ENCODE results near the gene MLXIP. TPM values are rescaled to one million over a fixed set of nuclear protein-coding genes. Genes with fewer than 3 reads are reported as not detected.
A peak's percentile ranks its signal among the peaks of the same experiment; 100 is the strongest.

MLXIP gene
- total and polyA plus RNA-seq, 9 of the 15 experiments (the other 6 are each of a cell fraction or from before 2014, with no cell fraction given): 2.2 to 66.3 (median 18.1) TPM

DNA sequence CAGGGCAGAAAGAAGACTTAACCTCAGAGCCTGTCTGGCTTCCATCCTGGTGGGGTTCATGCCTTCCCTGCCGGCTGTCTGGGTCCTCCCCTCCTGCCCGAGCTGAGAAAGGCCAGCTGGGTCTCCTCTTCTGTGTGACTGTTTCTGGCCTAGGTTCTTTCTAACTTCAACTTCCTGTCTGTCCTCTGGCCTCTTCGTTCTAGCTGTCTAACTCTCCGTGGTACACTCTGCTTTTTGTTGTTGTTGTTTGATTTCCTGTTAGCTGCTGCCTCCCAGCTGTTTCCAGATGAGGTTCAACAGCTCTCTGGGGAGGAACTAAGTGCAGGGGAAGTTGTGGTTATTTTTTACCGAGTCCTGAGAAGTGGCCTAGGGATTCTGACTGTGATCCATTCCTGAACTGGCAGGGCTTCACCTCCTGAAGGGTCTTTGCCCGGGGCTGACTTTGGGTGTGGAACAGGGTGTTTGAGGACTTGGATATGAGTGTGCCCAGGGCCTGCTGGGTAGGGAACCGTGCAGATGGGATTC is 3.2 kb downstream of the MLXIP start (continued):
- TF ChIP-seq, protein P1, sequence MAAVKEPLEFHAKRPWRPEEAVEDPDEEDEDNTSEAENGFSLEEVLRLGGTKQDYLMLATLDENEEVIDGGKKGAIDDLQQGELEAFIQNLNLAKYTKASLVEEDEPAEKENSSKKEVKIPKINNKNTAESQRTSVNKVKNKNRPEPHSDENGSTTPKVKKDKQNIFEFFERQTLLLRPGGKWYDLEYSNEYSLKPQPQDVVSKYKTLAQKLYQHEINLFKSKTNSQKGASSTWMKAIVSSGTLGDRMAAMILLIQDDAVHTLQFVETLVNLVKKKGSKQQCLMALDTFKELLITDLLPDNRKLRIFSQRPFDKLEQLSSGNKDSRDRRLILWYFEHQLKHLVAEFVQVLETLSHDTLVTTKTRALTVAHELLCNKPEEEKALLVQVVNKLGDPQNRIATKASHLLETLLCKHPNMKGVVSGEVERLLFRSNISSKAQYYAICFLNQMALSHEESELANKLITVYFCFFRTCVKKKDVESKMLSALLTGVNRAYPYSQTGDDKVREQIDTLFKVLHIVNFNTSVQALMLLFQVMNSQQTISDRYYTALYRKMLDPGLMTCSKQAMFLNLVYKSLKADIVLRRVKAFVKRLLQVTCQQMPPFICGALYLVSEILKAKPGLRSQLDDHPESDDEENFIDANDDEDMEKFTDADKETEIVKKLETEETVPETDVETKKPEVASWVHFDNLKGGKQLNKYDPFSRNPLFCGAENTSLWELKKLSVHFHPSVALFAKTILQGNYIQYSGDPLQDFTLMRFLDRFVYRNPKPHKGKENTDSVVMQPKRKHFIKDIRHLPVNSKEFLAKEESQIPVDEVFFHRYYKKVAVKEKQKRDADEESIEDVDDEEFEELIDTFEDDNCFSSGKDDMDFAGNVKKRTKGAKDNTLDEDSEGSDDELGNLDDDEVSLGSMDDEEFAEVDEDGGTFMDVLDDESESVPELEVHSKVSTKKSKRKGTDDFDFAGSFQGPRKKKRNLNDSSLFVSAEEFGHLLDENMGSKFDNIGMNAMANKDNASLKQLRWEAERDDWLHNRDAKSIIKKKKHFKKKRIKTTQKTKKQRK (IDR thresholded peaks at IDR 0.05; ENCODE audit: borderline replicate concordance, low read depth, low read length): no peak
- TF ChIP-seq, protein P2, sequence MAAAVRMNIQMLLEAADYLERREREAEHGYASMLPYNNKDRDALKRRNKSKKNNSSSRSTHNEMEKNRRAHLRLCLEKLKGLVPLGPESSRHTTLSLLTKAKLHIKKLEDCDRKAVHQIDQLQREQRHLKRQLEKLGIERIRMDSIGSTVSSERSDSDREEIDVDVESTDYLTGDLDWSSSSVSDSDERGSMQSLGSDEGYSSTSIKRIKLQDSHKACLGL (CRISPR knock-in tag; IDR thresholded peaks at IDR 0.05; ENCODE audit: borderline replicate concordance, poor library complexity, severe bottlenecking): no peak
- TF ChIP-seq ZNF764 (CRISPR knock-in tag; IDR thresholded peaks at IDR 0.05; ENCODE audit: low read depth) (no peak), ZNF324 (CRISPR knock-in tag; IDR thresholded peaks at IDR 0.05) (no peak), MXI1 (IDR thresholded peaks at IDR 0.05; ENCODE audit: low read depth, low read length) (no peak), ADNP (tag; IDR thresholded peaks at IDR 0.05) (no peak), ZBTB7A (IDR thresholded peaks at IDR 0.05; ENCODE audit: borderline replicate concordance, control insufficient read depth, low read depth, low read length) (no peak), HDAC3 (IDR thresholded peaks at IDR 0.05; ENCODE audit: borderline replicate concordance, partially characterized antibody) (no peak), RBM25 (IDR thresholded peaks at IDR 0.05; ENCODE audit: low read depth, low read length, severe bottlenecking) (no peak), CBFB (CRISPR knock-in tag; IDR thresholded peaks at IDR 0.05) (no peak), ZNF589 (CRISPR knock-in tag; IDR thresholded peaks at IDR 0.05; ENCODE audit: low read depth) (0 out of 2 replicates have a peak, but pooled peaks have one; percentile 10), MAFF (IDR thresholded peaks at IDR 0.05; ENCODE audit: low read length) (no peak), HDAC2 (IDR thresholded peaks at IDR 0.05) (0 out of 2 replicates have a peak, but pooled peaks have one; percentile 21), RBM17 (IDR thresholded peaks at IDR 0.05; ENCODE audit: borderline replicate concordance, low read depth, low read length) (no peak), CREBBP (IDR thresholded peaks at IDR 0.05; ENCODE audit: low read depth, low read length) (no peak), HDAC1 (IDR thresholded peaks at IDR 0.05) (peak in 1 of 2 experiments; percentile 71; a peak in 1 of 4 replicates), ZNF174 (CRISPR knock-in tag; IDR thresholded peaks at IDR 0.05) (no peak)
- TF ChIP-seq, protein P3, sequence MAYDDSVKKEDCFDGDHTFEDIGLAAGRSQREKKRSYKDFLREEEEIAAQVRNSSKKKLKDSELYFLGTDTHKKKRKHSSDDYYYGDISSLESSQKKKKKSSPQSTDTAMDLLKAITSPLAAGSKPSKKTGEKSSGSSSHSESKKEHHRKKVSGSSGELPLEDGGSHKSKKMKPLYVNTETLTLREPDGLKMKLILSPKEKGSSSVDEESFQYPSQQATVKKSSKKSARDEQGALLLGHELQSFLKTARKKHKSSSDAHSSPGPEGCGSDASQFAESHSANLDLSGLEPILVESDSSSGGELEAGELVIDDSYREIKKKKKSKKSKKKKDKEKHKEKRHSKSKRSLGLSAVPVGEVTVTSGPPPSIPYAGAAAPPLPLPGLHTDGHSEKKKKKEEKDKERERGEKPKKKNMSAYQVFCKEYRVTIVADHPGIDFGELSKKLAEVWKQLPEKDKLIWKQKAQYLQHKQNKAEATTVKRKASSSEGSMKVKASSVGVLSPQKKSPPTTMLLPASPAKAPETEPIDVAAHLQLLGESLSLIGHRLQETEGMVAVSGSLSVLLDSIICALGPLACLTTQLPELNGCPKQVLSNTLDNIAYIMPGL (CRISPR knock-in tag; IDR thresholded peaks at IDR 0.05): no peak
- TF ChIP-seq, protein P4, sequence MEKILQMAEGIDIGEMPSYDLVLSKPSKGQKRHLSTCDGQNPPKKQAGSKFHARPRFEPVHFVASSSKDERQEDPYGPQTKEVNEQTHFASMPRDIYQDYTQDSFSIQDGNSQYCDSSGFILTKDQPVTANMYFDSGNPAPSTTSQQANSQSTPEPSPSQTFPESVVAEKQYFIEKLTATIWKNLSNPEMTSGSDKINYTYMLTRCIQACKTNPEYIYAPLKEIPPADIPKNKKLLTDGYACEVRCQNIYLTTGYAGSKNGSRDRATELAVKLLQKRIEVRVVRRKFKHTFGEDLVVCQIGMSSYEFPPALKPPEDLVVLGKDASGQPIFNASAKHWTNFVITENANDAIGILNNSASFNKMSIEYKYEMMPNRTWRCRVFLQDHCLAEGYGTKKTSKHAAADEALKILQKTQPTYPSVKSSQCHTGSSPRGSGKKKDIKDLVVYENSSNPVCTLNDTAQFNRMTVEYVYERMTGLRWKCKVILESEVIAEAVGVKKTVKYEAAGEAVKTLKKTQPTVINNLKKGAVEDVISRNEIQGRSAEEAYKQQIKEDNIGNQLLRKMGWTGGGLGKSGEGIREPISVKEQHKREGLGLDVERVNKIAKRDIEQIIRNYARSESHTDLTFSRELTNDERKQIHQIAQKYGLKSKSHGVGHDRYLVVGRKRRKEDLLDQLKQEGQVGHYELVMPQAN (IDR thresholded peaks at IDR 0.05; ENCODE audit: borderline replicate concordance): peak; percentile 72
- TF ChIP-seq, protein P5, sequence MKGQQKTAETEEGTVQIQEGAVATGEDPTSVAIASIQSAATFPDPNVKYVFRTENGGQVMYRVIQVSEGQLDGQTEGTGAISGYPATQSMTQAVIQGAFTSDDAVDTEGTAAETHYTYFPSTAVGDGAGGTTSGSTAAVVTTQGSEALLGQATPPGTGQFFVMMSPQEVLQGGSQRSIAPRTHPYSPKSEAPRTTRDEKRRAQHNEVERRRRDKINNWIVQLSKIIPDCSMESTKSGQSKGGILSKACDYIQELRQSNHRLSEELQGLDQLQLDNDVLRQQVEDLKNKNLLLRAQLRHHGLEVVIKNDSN (CRISPR knock-in tag; IDR thresholded peaks at IDR 0.05): no peak

Data from K562 (cell line).